SHP77 (cell line): ENCODE data around the gene GSAP.

ENCODE experiments used
- DNase-seq, 2 experiments: peaks; one replicate each; lab custom pipeline; 2025; lab: John Stamatoyannopoulos, UW

Gene GSAP

GRCh38 chr7:77407906-77408305, 8.2 kb downstream of the GSAP start:
- DNase-seq, result no peak

- DNase-seq, result no peak
Observed at GRCh38 chr7:77406421-77406820, 9.7 kb downstream of the GSAP start.

GRCh38 chr7:77404641-77405040, 11.5 kb downstream of the GSAP start:
- DNase-seq, result no peak

GRCh38 chr7:77403957-77404356, 12.2 kb downstream of the GSAP start:
- no peak for DNase-seq

DNA sequence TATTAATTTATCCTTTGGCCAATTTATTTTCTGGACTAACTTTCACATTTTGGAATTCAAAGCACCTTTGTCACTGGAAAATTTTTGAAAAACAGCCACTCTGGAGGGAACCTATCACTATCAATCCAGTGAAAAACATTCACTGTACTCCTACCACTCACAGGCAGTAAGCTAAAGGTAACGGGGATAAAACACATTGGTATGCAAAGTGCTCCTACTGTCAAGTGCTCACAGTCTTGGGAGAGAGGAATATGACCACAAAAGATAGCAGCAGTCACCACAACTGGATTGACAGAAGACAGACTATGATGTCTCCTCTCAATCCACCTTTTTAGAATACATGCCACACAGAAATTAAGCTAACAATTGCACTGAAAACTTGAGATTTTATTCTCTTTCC, 13.3 kb downstream of the GSAP start:
- DNase-seq, result no peak

DNA sequence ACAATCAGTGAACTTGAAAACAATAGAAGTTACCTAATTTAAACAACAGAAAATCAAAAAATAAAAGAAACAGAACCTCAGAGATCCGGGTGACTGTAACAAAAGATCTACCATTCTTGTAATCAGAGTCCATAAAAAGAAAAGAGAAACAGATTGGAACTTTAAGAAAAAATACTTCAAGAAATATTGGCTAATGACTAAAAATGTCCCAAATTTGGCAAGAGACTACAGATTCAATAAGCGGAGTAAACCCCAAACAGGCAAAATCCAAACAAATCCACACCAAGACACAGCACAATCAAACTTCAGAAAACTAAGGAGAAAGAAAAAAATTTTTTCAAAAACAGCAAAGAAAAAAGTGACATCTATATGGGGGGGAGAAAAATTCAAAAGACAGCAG, 15.1 kb downstream of the GSAP start:
- no peak for DNase-seq

GRCh38 chr7:77399816-77400215, 16.3 kb downstream of the GSAP start:
- DNase-seq, result no peak

DNA sequence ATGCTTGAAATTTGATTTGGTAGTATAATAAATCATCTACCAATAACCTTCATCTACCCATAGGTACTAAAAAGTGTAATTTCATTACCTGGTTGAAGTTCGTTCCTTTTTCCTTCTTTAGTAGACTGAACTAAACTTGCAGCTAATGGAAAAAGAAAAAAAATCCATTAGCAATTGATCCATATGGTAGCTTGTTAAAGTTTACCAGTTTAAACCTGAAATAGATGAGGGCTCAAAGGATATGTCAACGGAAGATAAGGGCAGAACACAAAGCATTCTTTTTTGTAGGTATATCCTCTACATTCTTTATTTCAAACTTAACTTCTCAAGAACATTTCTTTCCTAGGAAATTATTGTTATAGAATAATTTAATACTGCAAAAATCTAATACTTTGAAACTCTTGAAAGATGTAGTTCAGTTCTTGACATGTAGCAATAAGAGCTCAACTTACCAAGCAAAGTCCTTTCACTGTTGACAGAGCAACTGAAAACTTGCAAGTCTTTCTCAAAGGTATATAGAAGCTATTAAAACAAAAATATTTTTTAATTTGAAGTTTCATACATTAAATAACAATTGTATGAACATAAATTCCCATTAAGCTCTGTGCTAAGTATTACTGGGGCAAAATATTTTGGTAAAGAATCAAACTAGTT, 19.1 kb downstream of the GSAP start:
- DNase-seq, result no peak

- DNase-seq, result no peak
Observed at GRCh38 chr7:77395626-77396025, 20.5 kb downstream of the GSAP start.

GRCh38 chr7:77393954-77394353, 22.2 kb downstream of the GSAP start:
- no peak for DNase-seq

DNA sequence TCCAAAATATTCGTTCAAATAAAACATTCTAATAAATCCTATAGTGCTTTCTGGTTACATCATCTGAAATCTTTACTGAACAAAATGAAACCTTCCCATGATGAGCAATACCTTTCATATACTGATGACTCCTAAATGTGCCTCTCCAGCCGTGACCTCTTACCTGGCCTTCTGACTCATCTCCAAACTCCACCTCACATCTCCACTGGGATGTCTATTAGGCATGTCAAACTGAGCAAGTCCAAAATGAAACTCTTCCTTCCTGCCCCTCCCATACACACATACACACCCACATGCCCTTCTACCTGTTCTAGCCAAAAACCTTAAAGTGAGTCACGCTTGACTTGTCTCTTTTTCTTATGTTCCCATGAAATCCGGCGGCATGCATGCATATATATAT, 22.9 kb downstream of the GSAP start:
- DNase-seq, result no peak

- no peak for DNase-seq
Observed at GRCh38 chr7:77391230-77391629, 24.9 kb downstream of the GSAP start.

GRCh38 chr7:77388055-77388641, 28.0 kb downstream of the GSAP start:
- DNase-seq, result no peak

GRCh38 chr7:77386165-77386822, 29.9 kb downstream of the GSAP start:
- no peak for DNase-seq

- no peak for DNase-seq
Observed at GRCh38 chr7:77383333-77383740, 32.8 kb downstream of the GSAP start.

- no peak for DNase-seq
Observed at GRCh38 chr7:77382532-77382931, 33.6 kb downstream of the GSAP start.

DNA sequence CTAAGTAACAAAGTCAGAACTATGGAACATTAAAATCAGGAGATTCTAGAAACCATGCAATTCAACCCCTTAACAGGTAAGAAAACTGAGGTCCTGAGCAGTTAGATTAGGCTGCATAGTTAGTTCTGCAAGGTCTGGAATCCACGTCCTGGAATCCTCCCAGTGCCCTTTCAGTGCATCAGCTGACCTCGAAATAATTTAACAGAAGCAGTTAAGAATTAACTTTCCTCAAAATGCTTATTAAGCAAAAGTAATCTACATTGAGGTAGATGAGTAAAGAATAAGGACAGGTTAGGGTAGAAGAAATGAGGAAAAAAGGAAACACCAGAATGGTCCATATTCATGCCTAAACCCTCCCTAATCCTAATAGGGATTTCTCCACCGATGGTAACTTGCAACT, 37.6 kb downstream of the GSAP start:
- DNase-seq, result no peak

- DNase-seq, result no peak
Observed at GRCh38 chr7:77370606-77371005, 45.5 kb downstream of the GSAP start.

DNA sequence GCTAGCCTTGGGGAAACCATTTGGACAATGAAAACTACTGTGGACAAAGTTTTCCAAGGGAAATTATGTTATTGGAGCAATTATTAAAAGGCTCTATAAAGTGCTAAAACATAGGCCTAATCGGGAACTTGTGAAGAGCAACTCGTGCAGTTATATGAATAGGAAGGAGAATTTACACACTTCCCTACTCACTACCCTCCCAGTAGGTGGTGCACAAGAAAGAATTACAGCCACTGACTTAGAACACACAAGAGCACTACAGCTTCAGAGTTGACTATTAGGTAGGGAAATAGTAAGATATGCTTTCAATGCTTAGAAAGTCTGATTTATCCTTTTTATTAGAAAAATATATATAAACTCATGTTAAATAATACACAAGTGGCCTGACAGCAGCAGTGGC, 47.2 kb downstream of the GSAP start:
- no peak for DNase-seq

DNA sequence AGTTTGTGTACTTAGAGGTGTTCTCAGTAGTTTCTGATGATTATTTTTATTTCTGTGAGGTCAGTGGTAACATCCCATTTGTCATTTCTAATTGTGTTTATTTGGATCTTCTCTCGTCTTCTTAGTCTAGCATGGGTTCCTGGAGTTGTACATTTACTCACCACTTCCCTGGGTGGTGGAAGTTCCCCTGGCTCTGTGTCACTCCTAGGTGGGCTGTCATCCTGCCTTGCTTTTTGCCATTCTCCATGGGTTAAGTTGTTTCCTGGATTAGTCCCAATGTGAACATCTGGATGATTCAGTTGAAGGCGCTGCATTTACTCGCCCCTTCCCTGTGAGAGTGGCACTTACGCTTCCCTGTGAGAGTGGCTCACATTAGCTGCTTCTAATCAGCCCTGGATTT, 48.2 kb downstream of the GSAP start:
- DNase-seq, result no peak

DNA sequence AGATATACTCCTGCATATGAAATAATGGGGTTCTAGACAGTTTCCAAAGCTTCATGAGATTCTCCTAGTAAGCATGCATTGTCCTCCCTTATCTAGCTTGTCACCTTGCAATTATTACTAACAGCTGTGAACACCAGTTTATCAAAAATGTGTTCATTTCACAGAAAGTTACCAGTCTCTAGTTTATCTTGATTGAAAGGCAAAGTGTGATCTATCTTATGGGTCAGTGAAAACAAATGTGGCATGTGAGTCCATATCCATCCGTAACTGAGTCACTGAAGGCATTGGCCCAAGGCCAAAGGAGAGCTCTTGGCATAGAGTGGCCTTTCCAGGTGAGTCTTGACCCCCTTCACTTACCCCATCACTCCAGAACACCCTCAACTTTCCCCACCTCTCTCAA, 53.2 kb downstream of the GSAP start:
- DNase-seq, result no peak

- DNase-seq, result no peak
Observed at GRCh38 chr7:77360969-77361368, 55.2 kb downstream of the GSAP start.

GRCh38 chr7:77360104-77360503, 56.0 kb downstream of the GSAP start:
- DNase-seq, result no peak

- no peak for DNase-seq
Observed at GRCh38 chr7:77359599-77359998, 56.5 kb downstream of the GSAP start.
